ENCODE results near the gene AVPI1.

- TF ChIP-seq CTCF (IDR thresholded peaks at IDR 0.05) (peak in 2 of 4 experiments; percentile 20 to 39), POLR2A (IDR thresholded peaks at IDR 0.05) (no peak), EP300 (IDR thresholded peaks at IDR 0.05) (no peak), POLR2AphosphoS5 (IDR thresholded peaks at IDR 0.05) (no peak)
These were observed 53.1 kb downstream of the AVPI1 start for GRCh38 chr10:97633921-97634320.

Measured in gastroesophageal sphincter (tissue), 3 donors.